Activated T-helper 9 cell treated with anti-CD3 and anti-CD28 coated beads, Interleukin-2, amount 50 U/mL, for 16 hours (primary cell): ENCODE data around the gene PFKL.

Source experiments
- DNase-seq: peaks from one replicate; pipeline ENCODE4 v3.0.0-alpha.2; 2020; ENCODE audit warnings: low read depth

PFKL gene

DNA sequence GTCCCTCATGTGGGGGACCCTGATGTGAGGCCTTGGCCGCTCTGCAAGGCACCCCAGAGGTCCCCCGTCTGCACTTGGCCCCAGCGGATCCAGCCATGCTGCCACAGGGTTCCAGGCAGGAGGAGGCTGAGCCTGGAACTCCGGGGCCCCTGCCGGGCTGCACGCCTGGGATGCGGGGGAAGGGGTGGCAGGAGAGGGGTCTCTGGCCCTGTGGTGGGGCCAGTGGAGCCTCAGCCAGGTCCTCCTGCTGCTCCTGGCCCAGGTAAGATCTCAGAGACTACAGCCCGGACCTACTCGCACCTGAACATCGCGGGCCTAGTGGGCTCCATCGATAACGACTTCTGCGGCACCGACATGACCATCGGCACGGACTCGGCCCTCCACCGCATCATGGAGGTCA, 12.9 kb downstream of the PFKL start:
- no peak for DNase-seq

DNA sequence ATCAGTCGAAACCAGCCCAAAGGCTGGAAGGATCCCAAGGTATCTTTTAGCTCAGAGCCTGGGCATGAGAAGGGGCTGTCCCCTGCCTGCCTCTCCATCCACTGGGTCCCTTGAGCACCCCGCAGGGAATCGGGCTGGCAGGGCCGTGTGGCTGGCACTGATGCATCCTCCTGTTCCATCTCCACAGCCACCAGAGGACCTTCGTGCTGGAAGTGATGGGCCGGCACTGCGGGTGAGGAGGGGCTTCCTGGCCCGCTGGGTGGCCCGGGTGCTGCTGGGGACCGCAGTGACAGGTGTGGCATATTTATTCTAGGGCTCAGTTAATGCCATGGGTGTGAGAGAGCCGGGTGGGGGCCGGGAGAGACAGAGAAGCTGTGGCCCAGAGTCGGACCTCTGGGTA, 13.6 kb downstream of the PFKL start:
- no peak for DNase-seq

DNA sequence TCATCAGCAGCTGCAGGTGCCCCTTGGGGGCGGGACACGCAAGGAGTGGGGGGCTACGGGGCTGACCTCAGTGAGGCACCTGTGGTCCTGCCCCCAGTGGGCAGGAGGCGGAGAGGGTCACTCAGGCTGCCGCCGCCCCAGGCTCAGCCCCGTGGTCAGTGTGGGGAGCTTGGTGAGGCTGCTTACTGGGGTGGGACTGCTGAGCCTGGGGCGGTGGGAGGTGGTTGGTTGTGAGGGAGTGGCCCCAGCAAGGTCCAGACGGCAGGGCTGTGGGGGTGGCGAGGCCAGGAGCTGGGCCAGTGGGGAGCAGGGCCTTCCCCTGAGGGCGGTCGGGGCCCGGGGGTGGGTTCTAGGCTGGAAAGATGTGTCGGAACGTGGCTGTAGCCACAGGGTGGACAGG, 14.3 kb downstream of the PFKL start:
- DNase-seq = no peak

DNA sequence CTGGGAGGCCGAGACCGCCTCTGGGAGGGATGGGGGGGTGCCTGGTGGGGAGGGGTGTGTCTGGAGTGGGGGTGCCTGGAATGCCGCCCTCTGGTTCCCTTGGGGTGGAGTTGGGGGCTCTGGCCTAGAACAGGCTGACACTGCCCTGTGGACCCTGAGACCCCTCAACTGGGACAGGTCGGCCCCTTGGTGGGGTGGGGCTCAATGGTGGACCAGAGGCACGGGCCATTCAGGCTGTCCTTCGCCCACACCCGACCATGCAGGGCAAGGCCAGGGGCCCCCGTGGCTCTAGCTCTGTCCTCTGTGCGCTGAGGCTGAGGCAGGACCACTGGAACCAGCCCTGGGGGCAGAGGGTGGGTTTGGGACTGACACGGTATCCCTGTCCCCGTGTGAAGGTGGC, 14.7 kb downstream of the PFKL start:
- DNase-seq = no peak

DNA sequence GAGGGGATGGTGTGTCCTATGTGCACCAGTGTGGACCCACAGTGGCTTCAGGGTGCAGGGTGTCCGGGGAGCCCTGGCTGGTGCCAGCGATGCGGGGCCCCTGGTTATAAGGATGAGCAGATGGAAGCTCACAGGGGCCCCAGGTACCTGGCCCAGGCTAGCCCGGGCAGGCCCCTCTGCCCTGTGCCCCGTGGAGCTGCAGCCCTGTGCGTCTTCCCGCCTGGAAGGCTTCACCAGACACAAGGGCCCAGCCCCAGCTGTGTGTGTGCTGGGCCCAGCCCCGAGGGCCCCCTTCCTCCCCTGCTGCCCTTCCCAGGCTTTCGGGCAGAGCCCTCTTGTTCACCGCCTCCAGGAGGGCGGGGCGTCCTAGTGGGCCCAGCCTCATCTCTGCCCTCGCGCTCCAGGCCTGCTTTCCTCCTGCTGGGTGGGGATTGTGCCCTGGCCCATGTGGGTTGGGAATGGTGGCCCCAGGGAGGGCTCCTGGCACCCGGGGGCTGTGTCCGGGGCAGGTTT, 15.9 kb downstream of the PFKL start:
- no peak for DNase-seq

DNA sequence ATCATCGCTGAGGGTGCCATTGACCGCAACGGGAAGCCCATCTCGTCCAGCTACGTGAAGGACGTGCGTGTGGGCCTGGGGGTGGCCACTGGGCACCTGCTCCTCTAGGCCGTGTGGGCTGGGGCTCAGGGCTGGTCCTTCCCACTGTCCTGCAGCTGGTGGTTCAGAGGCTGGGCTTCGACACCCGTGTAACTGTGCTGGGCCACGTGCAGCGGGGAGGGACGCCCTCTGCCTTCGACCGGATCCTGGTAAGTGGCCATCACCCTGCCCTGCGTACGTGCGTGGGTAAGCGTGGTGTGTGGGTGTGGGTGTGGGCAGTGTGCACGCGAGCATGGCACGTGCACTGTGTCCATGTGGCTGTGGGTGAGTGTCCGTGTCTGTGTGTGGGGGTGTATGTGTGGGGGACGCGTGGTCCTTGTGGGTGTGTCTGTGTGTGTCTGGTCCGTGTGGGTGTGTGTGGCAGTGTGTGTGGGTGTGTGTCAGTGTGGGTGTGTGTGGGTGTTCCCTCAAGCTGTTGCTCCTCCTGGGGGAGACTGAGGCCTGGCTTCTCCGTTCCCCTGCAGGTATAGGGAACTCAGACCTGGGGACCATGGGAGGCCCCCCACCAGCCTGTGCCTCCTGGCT, 16.5 kb downstream of the PFKL start:
- DNase-seq = no peak

DNA sequence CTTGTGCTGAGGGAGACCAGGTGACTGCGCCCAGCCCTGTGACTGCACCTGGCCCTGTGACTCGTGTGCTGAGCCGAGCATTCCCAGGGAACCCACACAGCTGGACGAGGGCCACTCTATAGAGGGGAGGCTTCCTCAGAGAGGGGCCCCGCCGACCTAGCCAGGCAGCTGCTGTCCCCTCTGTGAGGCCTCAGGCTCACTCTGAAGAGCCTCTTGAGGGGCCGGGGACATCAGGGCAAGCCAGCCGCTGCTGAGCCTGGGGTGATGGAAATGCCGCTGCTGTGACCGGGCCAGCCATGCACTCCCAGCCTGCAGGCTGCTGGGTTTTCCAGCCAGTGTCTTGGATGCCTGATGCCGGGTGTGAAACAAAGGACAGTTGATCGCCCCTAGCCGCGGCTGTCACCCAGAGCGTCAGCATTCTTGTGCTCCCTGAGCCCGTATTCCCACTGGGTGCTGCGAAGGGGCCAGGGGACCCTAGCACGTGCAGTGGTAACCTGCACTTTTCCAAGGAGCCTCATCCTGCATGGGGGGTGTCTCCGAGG, 17.5 kb downstream of the PFKL start:
- DNase-seq = no peak

DNA sequence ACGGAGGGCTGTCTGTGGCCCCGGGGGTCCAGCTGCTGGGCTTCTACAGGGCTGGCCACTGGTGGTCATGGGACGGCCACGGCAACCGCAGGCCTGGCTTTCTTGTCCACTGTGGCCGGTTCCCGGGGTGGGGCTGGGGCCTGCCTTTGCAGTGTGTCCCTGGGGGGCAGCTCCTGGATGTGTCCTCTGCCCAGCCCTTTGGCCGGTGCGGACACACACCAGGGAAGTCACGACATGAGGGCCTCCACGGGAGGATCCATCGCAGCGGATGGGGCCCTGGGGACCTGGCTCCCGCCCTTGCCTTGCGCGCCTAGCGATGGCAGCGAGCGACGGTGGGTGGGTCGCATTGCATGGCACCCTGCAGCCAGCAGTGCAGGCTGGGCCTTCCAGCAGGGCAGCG, 18.0 kb downstream of the PFKL start:
- no peak for DNase-seq

DNA sequence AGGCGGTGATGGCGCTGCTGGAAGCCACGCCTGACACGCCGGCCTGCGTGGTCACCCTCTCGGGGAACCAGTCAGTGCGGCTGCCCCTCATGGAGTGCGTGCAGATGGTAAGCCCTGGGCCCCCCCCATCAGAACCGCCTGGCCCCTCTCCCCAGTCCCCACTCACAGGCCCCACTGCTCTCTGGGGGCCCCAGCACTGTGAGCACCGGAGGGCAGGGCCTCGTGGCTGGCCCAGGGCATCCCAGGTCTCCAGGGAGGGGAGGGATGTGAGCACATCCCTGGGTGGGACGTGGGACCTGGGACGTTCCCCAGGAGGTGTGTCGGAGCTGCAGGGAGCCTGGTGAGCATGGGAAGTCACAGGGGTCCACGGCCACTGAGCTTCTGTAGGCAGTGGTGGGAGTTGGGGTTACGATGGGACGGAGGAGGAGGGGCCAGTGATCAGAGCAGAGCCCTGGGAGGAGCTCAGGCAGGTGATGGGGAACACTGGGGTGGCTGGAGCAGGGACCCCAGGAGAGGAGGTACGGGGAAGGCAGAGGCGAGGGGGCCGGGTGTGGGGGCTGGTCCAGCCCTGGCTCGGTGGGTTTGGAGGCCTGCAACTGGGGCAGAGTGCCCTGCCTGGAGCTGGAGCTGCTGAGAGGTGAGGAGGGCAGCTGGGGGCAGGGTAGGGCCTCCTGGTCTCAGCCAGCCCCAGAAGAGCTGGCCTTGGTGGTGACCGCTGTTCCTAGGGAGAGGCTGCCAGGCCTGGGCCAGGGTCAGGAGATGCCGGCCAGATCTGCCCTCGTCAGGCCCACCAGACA, 18.8 kb downstream of the PFKL start:
- no peak for DNase-seq

DNA sequence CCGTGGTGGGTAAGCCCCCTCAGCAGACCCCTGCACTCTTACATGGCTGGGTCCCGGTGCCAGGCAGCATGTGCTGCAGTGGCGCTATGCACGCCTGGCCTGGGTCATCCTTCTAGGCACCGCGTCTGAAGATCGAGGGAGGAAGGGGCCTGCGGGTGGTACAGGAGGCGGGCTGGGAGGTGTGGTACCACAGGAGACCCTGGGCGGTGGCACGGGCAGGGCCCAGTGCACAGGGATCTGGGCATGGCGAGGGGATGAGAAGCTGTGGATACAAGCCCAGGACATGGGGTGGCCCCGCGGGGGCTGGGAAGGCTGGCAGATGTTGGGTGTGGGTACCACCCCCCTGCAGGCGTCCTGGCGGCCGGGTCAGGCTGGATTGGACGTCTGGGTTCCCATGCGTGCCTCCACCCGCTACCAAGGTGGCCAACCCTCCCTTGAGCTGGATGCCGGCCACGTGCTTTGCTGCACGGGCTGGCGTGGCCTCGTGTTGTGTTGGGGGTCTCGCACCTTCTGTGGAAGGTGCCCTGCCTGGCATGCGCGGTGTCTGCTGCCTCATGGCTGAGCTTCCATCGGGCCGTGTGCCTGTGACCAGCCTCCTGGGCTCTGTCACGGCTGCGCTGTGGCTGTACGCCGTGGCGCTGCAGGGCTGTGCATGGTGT, 19.7 kb downstream of the PFKL start:
- no peak for DNase-seq

DNA sequence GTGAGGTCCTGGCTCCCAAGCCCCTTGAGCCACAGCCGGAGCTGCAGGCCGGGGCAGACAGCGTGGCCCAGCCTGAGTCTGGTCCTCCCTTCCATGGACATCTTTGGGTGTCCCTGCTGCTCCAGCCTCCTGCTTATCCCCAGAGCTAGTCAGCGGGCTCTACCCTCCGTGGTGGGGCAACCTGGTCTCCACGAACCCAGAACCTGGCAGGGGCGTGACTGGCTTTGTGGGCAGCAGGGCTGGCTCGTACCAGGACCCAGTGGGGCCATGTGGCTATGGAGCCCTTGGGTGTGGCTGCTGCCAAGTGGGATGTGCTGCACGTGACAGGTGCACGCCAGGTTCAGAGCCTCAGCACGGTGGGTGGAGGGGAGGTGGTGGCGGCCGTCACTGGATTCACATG, 21.0 kb downstream of the PFKL start:
- no peak for DNase-seq

DNA sequence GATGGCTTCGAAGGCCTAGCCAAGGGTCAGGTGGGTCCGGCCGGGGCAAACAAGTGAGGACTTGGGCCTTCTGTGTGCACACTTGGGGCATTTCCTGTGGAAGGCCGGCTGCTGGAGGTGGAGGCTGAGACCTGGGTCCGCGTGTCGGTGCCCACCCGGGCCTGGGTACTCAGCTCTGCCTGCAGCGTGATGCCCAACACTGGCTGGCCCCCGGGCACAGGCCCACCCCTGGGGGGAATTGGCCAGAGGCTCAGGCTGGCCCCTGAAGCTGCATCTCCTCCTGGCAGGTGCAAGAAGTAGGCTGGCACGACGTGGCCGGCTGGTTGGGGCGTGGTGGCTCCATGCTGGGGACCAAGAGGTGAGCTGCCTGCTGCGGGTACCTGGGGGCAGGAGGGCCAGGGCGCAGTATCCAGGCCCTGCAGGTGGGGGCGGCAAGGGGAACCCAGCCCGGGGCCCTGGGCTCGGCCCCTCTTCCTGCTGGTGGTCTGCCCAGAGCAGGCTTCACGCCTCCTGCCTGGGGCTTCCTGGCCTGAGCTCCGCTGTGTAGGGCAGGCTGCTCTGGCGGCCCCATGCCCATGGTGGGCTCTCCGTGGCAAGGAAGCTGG, 22.1 kb downstream of the PFKL start:
- no peak for DNase-seq

DNA sequence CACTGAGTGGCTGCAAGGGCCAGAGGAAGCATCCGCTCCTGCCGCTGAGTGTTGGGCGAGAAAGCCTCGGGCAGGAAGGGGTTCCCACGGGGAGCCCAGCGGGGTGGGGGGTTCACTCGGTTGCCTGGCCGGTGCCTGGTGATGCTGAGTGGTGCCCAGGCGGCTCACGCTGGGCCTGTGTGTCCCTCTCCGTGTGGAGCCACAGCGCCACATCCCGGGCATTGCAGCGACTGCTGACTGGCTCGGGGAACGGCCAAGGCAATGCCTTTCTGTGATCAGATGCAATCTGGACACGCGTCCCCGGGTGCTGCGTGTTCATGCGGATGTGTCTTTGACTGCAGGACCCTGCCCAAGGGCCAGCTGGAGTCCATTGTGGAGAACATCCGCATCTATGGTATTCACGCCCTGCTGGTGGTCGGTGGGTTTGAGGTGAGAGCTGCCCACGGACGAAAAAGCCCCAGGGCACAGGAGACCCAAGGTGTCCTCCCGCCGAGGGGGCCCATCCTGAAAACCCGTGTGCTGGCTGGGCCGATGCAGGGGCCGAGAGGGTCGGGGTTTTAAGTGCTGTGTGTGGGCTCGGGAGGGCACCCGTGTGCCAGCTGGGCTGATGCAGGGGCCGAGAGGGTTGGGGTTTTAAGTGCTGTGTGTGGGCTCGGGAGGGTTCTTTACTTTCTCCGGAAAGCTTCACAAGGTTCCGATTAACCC, 22.9 kb downstream of the PFKL start:
- no peak for DNase-seq

DNA sequence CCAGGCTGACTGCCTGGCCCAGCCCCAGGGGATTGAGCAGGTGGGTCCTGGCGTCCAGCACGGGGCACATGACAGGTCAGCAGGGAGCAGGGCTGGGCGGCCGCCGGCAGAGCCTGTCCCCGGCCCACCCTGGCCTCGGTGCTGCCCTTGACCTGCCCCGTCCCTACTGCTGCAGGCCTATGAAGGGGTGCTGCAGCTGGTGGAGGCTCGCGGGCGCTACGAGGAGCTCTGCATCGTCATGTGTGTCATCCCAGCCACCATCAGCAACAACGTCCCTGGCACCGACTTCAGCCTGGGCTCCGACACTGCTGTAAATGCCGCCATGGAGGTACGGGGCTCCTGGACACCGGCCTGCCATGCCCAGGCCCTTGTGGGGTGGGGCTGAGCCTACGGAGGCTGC, 23.7 kb downstream of the PFKL start:
- DNase-seq = no peak

DNA sequence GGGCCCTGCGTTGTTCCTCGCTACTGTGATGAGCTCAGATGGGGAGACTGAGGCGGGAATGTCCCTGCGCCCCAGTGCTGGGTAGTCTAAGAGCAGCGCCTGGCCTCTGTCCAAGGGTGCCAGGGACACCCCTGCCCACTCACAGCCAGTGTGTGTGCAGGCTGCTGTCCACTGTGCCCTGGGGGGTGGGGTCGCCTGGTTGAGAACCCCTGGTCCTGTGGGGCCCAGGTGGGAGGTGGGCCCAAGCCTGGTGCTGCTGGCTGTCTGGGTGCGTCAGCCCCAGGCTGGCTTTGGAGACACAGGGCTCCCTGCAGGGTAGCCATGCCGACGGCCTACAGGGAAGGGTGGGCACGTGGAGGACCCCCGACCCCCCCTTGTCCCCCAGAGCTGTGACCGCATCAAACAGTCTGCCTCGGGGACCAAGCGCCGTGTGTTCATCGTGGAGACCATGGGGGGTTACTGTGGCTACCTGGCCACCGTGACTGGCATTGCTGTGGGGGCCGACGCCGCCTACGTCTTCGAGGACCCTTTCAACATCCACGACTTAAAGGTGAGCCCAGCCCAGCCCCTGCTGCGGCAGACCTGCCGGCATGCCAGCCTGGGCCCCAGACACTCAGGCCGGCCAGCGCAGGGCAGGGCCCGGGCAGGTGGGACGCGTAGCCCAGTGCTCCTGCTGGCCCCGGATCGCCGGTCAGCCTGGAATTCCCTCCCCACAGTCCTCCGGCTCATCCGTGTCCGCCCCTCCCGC, 24.4 kb downstream of the PFKL start:
- DNase-seq = no peak

DNA sequence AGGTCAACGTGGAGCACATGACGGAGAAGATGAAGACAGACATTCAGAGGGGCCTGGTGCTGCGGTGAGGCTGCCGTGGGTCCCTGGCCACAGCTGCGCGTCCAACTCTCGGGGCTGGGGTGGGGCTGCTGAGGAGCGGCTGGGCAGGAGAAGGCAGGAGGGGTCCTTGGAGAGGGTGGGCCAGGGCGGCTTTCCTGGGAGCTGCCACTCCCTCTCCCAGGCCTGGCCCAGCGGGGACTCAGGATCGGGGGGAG, 24.9 kb downstream of the PFKL start:
- no peak for DNase-seq

DNA sequence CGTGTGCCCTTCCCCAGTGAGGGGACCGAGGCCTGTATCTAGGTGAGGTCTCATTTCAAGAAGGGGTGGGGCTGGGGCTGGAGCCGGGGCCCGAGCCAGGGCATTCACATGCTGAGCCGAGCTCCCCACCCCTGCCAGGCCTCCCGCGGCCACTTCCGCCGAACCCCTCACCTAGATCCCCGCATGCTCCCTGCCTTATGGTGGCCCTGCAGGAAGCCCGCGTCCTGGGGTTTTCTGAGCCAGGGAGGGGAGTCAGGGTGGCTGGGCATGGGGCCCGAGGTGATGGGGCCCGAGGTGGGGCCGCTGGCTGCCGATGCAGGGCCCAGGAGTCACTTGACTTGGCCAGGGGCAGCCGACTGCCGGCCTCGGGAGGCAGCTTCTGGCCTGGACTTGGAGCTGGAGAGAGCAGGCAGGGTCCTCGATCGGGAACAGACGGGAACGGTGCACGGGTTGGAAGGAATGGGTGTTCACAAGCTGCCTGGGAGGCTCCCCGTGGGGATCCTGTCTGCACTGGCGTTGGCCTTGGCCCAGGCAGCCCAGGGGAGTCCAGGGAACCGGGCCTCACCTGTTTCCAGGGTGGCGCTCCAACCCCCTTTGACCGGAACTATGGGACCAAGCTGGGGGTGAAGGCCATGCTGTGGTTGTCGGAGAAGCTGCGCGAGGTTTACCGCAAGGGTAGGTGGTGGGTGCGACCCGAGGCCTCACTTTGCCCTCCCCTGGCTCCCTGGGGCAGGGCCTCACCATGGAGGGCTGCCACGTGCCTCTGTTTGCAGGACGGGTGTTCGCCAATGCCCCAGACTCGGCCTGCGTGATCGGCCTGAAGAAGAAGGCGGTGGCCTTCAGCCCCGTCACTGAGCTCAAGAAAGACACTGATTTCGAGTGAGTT, 25.8 kb downstream of the PFKL start:
- no peak for DNase-seq

DNA sequence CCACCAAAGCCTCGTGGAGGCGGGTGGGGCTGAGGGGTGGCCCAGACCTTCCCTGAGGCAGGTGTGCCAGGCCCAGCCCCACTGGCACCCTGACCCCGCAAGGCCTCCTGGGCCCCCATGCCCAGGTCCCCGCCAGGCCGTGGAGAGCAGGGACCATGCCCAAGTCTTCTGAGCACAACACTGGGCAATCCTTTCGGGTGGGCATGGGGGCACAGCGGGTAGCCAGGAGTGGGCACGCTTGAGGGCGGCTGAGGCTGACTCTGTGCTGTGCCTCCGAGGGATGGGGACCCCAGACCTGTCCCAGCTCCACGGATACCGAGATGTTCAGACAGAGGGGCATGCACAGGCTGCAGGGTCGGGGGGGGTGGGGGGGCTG, 26.4 kb downstream of the PFKL start:
- DNase-seq = no peak

DNA sequence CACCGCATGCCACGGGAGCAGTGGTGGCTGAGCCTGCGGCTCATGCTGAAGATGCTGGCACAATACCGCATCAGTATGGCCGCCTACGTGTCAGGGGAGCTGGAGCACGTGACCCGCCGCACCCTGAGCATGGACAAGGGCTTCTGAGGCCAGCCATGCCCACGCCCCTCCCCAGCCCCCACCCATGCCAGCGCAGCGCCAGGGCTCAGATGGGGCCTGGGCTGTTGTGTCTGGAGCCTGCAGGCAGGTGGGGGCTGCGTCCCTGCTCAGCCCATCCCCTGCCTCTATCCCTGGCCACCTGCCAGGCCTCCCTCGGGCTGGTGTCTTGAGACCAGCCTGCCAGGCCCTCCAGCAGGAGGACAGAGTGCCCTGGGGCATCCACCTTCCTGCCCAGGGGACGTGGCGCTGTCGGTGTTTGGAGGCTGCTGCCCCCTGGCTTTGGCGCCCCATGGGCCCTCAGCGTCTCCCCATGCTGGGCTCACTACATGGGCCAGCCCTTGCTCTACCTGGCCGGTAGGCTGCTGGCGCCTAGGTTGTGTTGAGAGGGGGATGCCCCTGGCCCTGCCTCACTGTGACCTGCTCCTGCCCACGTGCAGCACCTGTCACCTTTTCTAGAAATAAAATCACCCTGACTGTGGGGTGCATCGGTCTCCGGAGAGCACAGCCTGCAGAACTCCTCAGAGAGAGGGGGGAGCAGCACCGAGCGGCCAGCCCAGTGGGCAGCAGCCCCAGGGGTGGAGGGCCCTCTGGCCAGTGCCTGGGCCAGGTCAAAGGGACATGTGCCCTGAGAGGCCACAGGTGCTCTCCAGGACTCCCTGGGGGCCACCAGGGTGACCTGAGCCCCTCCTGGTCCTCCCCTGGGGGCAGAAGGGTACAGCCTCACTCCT, 27.1 kb downstream of the PFKL start:
- DNase-seq = no peak

DNA sequence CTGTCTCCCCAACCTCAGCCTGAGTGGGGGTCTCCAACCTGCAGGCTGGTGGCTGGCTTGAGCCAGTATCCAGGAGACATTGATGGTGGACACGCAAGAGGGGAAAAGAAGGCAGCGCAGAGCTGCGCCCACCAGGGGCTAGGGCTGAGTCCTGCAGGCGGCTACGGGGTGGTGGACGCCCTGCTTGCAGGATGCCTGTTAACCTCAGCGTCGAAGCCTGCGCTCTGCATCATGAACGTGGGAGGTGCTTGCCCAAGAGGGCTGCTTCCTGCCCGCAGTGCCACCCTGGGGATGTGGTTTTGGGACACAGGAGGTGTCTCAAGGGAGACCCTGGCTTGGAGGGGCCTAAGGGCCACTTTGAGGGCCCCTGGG, 27.7 kb downstream of the PFKL start:
- no peak for DNase-seq
